ENCODE results near the gene FRMD3. TPM values are rescaled to one million over a fixed set of nuclear protein-coding genes. Genes with fewer than 3 reads are reported as not detected.

FRMD3 gene
- total and polyA plus RNA-seq, 2 donors (not counting 3 experiments of a cell fraction or from before 2014, with no cell fraction given): 3.0 to 6.1 TPM

- Histone ChIP-seq H2AFZ (ENCODE audit: low read depth, low read length) (no peak overlapping the region), H4K20me1 (replicated peaks; ENCODE audit: control insufficient read depth, extremely low read depth, insufficient read depth, low read length) (no peaks in the 10 kb centered on the region), H3K4me3 (replicated peaks in 1 of 3; ENCODE audit: insufficient read depth in 1 of 3, low read depth in 1 of 3, low read length in 3 of 3) (no peak overlapping the region), H3K9me3 (replicated peaks; ENCODE audit: control insufficient read depth, insufficient read depth, low read length) (no peaks in the 10 kb centered on the region), H3K4me2 (ENCODE audit: insufficient read depth, low read length) (no peak overlapping the region), H3K27me3 (ENCODE audit: control insufficient read depth in 2 of 2, insufficient read depth in 2 of 2, low read length in 2 of 2) (peaks cover 3 to 5% of the 10 kb centered on the region in 2 experiments), H3K27ac (ENCODE audit: insufficient read depth, low read depth, low read length) (no peak overlapping the region), H3K79me2 (ENCODE audit: control insufficient read depth, insufficient read depth, low read length) (no peaks in the 10 kb centered on the region), H3K4me1 (ENCODE audit: control insufficient read depth, extremely low read depth, insufficient read depth, low read length) (no peaks in the 10 kb centered on the region), H3K9me1 (replicated peaks; ENCODE audit: control insufficient read depth, extremely low read depth, insufficient read depth, low read length) (no peaks in the 10 kb centered on the region), H3K9ac (replicated peaks; ENCODE audit: extremely low read depth, insufficient read depth, low read length) (no peak overlapping the region), H3K36me3 (ENCODE audit: control insufficient read depth in 2 of 2, extremely low read depth in 1 of 2, insufficient read depth in 2 of 2, low read length in 2 of 2) (no peaks in the 10 kb centered on the region)
- CTCF ChIA-PET: interaction anchor here (1.3 kb wide), 1 partner anchor 221 kb away, joined by 4 read pairs; no protein-coding TSS in a partner anchor
- POLR2A ChIA-PET: no interaction called here
- no TSS peak for BruUV-seq (replicated peaks)
- dilution Hi-C loops (cut with MboI; ENCODE audit: extremely low pct_ligation_motif_present, low sequenced_read_pairs): no loop called here
- TF ChIP-seq POLR2A (IDR thresholded peaks at IDR 0.05; ENCODE audit: low read depth, low read length): no peak
- TF ChIP-seq, protein P1, sequence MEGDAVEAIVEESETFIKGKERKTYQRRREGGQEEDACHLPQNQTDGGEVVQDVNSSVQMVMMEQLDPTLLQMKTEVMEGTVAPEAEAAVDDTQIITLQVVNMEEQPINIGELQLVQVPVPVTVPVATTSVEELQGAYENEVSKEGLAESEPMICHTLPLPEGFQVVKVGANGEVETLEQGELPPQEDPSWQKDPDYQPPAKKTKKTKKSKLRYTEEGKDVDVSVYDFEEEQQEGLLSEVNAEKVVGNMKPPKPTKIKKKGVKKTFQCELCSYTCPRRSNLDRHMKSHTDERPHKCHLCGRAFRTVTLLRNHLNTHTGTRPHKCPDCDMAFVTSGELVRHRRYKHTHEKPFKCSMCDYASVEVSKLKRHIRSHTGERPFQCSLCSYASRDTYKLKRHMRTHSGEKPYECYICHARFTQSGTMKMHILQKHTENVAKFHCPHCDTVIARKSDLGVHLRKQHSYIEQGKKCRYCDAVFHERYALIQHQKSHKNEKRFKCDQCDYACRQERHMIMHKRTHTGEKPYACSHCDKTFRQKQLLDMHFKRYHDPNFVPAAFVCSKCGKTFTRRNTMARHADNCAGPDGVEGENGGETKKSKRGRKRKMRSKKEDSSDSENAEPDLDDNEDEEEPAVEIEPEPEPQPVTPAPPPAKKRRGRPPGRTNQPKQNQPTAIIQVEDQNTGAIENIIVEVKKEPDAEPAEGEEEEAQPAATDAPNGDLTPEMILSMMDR (IDR thresholded peaks at IDR 0.05; ENCODE audit: extremely low read depth in 1 of 2, insufficient read depth in 1 of 2, low read depth in 1 of 2, low read length in 2 of 2): no peak
- TF ChIP-seq JUN (IDR thresholded peaks at IDR 0.05; ENCODE audit: borderline replicate concordance, insufficient read depth, insufficient read length, low read depth): no peak
- no peak for TF ChIP-seq EZH2 (IDR thresholded peaks at IDR 0.05; ENCODE audit: borderline replicate concordance, low read depth, low read length, severe bottlenecking)
- no peak for TF ChIP-seq MAX (IDR thresholded peaks at IDR 0.05; ENCODE audit: insufficient read depth, insufficient read length)
- TF ChIP-seq POLR2AphosphoS5 (IDR thresholded peaks at IDR 0.05; ENCODE audit: insufficient read depth, low read depth, low read length): no peak
- FAIRE-seq (no peak), DNase-seq (ENCODE audit: low read depth, low spot score) (peak; percentile 36)
- intact Hi-C loops (cut with micrococcal nuclease): no loop called here
These were observed 96.8 kb downstream of the FRMD3 start for GRCh38 chr9:83441390-83441789.

Data from endothelial cell of umbilical vein (primary cell).